ENCODE measurements around the gene COG5.

Gene COG5

DNA sequence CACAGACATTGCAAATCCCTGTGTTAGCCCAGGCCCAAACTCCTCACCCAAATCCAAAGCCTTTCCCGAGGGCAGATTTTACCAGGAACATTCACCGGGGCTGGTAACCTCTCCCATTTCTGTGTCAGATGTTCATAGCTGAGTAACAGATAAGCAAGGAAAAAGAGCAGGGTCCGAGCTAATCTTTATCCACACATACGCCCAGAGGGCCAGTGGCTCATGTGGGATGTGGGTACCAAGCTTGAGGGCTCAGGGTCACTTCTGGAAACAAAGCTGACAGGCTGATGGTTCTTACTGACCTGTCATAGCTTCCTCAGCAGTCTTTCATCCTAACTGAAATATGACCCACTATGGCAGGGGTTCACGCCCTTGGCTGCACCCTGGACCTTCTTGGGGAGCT lies 355.2 kb downstream of the COG5 start:
- TF ChIP-seq FOXA1 (IDR thresholded peaks at IDR 0.05): no peak
- TF ChIP-seq SP1 (IDR thresholded peaks at IDR 0.05): no peak
- no peak for TF ChIP-seq ELF4 (IDR thresholded peaks at IDR 0.05)
- no peak for TF ChIP-seq ZNF384 (IDR thresholded peaks at IDR 0.05)
- no peak for TF ChIP-seq SUZ12 (IDR thresholded peaks at IDR 0.05)
- TF ChIP-seq HDGF (IDR thresholded peaks at IDR 0.05; ENCODE audit: borderline replicate concordance): no peak
- no peak for TF ChIP-seq BHLHE40 (IDR thresholded peaks at IDR 0.05; ENCODE audit: borderline replicate concordance)
- no peak for TF ChIP-seq FOXM1 (IDR thresholded peaks at IDR 0.05; ENCODE audit: borderline replicate concordance)
- no peak for TF ChIP-seq L3MBTL2 (conservative IDR thresholded peaks at IDR 0.05)
- TF ChIP-seq NFRKB (IDR thresholded peaks at IDR 0.05): no peak
- TF ChIP-seq FOXK2 (IDR thresholded peaks at IDR 0.05): no peak
- TF ChIP-seq TARDBP (IDR thresholded peaks at IDR 0.05): no peak
- TF ChIP-seq PKNOX1 (IDR thresholded peaks at IDR 0.05): no peak
- TF ChIP-seq LEF1 (IDR thresholded peaks at IDR 0.05; ENCODE audit: borderline replicate concordance): no peak
- TF ChIP-seq CTBP1 (IDR thresholded peaks at IDR 0.05; ENCODE audit: borderline replicate concordance): no peak
- TF ChIP-seq ARNT (IDR thresholded peaks at IDR 0.05): no peak
- DNase-seq (ENCODE audit: extremely low spot score): no peak
- CTCF ChIA-PET: interaction anchor here (0.6 kb wide), 1 partner anchor 12 kb away, joined by 3 read pairs; no protein-coding TSS in a partner anchor
- POLR2A ChIA-PET: no interaction called here

DNA sequence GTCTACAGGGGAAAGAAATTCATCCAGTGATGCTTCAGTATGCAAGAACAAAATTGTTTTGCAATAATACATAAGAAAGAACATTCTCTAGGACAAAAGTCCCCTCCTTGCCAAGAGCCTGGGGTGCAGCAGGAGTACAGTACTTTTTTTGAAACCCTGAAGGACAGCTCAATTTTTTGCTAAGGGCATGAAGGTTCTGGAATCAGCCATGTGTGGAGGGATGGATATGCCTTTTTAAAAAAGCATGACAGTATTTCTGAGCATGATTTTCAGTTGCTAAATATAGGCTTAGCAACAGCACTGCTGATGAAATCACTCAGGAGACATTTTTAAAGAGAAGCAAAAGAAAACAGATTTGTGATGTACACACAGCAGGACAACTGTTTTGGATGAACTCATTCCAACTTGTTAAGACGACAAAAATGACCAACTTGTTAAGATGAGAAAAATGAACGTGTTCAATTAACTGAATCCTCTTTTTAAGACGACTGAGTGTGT lies 355.6 kb downstream of the COG5 start:
- TF ChIP-seq CTBP1 (IDR thresholded peaks at IDR 0.05; ENCODE audit: borderline replicate concordance) (no peak), NFRKB (IDR thresholded peaks at IDR 0.05) (no peak), ZNF384 (IDR thresholded peaks at IDR 0.05) (no peak), PKNOX1 (IDR thresholded peaks at IDR 0.05) (no peak), FOXK2 (IDR thresholded peaks at IDR 0.05) (no peak), SUZ12 (IDR thresholded peaks at IDR 0.05) (no peak), FOXA1 (IDR thresholded peaks at IDR 0.05) (no peak), L3MBTL2 (conservative IDR thresholded peaks at IDR 0.05) (no peak), FOXM1 (IDR thresholded peaks at IDR 0.05; ENCODE audit: borderline replicate concordance) (no peak), BHLHE40 (IDR thresholded peaks at IDR 0.05; ENCODE audit: borderline replicate concordance) (no peak), SP1 (IDR thresholded peaks at IDR 0.05) (no peak), TARDBP (IDR thresholded peaks at IDR 0.05) (no peak), LEF1 (IDR thresholded peaks at IDR 0.05; ENCODE audit: borderline replicate concordance) (no peak), ELF4 (IDR thresholded peaks at IDR 0.05) (no peak), HDGF (IDR thresholded peaks at IDR 0.05; ENCODE audit: borderline replicate concordance) (no peak), ARNT (IDR thresholded peaks at IDR 0.05) (no peak)
- POLR2A ChIA-PET: no interaction called here
- CTCF ChIA-PET: interaction anchor here (0.5 to 0.6 kb wide), 2 partner anchors 12 to 36 kb away, joined by 3 to 4 read pairs; no protein-coding TSS in a partner anchor
- DNase-seq (ENCODE audit: extremely low spot score): no peak

- POLR2A ChIA-PET: no interaction called here
- no peak for DNase-seq (ENCODE audit: extremely low spot score)
- no peak for TF ChIP-seq HDGF (IDR thresholded peaks at IDR 0.05; ENCODE audit: borderline replicate concordance)
- no peak for TF ChIP-seq NFRKB (IDR thresholded peaks at IDR 0.05)
- no peak for TF ChIP-seq L3MBTL2 (conservative IDR thresholded peaks at IDR 0.05)
- no peak for TF ChIP-seq ELF4 (IDR thresholded peaks at IDR 0.05)
- TF ChIP-seq FOXM1 (IDR thresholded peaks at IDR 0.05; ENCODE audit: borderline replicate concordance): no peak
- no peak for TF ChIP-seq LEF1 (IDR thresholded peaks at IDR 0.05; ENCODE audit: borderline replicate concordance)
- no peak for TF ChIP-seq FOXA1 (IDR thresholded peaks at IDR 0.05)
- TF ChIP-seq ZNF384 (IDR thresholded peaks at IDR 0.05): no peak
- CTCF ChIA-PET: interaction anchor here (0.5 kb wide), 1 partner anchor 36 kb away, joined by 4 read pairs; no protein-coding TSS in a partner anchor
These were observed 356.3 kb downstream of the COG5 start for GRCh38 chr7:107207459-107207858.

DNA sequence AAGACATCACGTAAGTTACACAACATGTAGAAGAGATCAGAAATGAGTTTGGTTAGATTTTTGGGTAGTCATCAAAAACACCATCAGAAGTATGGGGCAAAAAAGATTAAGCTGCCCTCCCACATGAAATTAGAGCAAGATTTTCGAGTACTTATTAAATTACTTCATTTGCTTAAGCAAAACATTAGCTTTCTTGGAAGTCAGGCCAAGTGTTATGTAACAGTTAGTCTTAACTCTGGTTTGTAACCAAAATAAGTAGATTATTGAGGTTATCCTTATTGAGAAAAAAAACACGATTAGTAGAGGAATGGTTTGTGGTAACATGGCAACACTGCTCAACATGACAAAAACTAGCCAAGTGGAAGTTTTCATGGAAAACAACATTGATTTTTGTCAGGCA lies 357.0 kb downstream of the COG5 start:
- TF ChIP-seq SP1 (IDR thresholded peaks at IDR 0.05) (no peak), L3MBTL2 (conservative IDR thresholded peaks at IDR 0.05) (no peak), NFRKB (IDR thresholded peaks at IDR 0.05) (no peak), LEF1 (IDR thresholded peaks at IDR 0.05; ENCODE audit: borderline replicate concordance) (no peak), PKNOX1 (IDR thresholded peaks at IDR 0.05) (no peak), HDGF (IDR thresholded peaks at IDR 0.05; ENCODE audit: borderline replicate concordance) (no peak), FOXA1 (IDR thresholded peaks at IDR 0.05) (no peak), ARNT (IDR thresholded peaks at IDR 0.05) (no peak), CTBP1 (IDR thresholded peaks at IDR 0.05; ENCODE audit: borderline replicate concordance) (no peak), FOXK2 (IDR thresholded peaks at IDR 0.05) (no peak), BHLHE40 (IDR thresholded peaks at IDR 0.05; ENCODE audit: borderline replicate concordance) (no peak), TARDBP (IDR thresholded peaks at IDR 0.05) (no peak), SUZ12 (IDR thresholded peaks at IDR 0.05) (no peak), ELF4 (IDR thresholded peaks at IDR 0.05) (no peak), ZNF384 (IDR thresholded peaks at IDR 0.05) (no peak), FOXM1 (IDR thresholded peaks at IDR 0.05; ENCODE audit: borderline replicate concordance) (no peak)
- POLR2A ChIA-PET: no interaction called here
- no peak for DNase-seq (ENCODE audit: extremely low spot score)
- CTCF ChIA-PET: interaction anchor here (0.9 kb wide), 1 partner anchor 55 kb away, joined by 3 read pairs; no protein-coding TSS in a partner anchor

- CTCF ChIA-PET: interaction anchor here (0.9 kb wide), 1 partner anchor 56 kb away, joined by 3 read pairs; no protein-coding TSS in a partner anchor
- TF ChIP-seq NFRKB (IDR thresholded peaks at IDR 0.05) (no peak), SP1 (IDR thresholded peaks at IDR 0.05) (no peak), ARNT (IDR thresholded peaks at IDR 0.05) (no peak), LEF1 (IDR thresholded peaks at IDR 0.05; ENCODE audit: borderline replicate concordance) (no peak), L3MBTL2 (conservative IDR thresholded peaks at IDR 0.05) (no peak), HDGF (IDR thresholded peaks at IDR 0.05; ENCODE audit: borderline replicate concordance) (no peak), BHLHE40 (IDR thresholded peaks at IDR 0.05; ENCODE audit: borderline replicate concordance) (no peak), ZNF384 (IDR thresholded peaks at IDR 0.05) (no peak), SUZ12 (IDR thresholded peaks at IDR 0.05) (no peak), FOXA1 (IDR thresholded peaks at IDR 0.05) (no peak)
- POLR2A ChIA-PET: no interaction called here
- no peak for DNase-seq (ENCODE audit: extremely low spot score)
These were observed 357.6 kb downstream of the COG5 start for GRCh38 chr7:107206136-107206535.

Data from HEK293T (cell line).